PC-9 (cell line): ENCODE data around the gene CPD. TPM values are rescaled to one million over a fixed set of nuclear protein-coding genes. Genes with fewer than 3 reads are reported as not detected.

ENCODE experiments used
- BruUV-seq: library from RNA; stranded (reverse); fragments of 400-500 nt; replicated peaks from 2 replicates; lab custom pipeline; 2021; lab: Mats Ljungman, UMichigan
- CTCF ChIA-PET: fragments of 300-600 bp; sonication (Branson Sonifier 250); formaldehyde crosslinking; loops from one replicate; lab custom pipeline; 2022; ENCODE audit warnings: antibody characterized with exemption; lab: Charles Lee
- POLR2A ChIA-PET: fragments of 300-600 bp; sonication (Branson Sonifier 250); formaldehyde crosslinking; loops from one replicate; lab custom pipeline; 2022; ENCODE audit warnings: antibody characterized with exemption; ENCODE audit not compliant: unreplicated experiment; lab: Charles Lee
- DNase-seq, 2 experiments: peaks; one replicate each; pipeline versions ENCODE4 v3.0.0 to v3.0.0-alpha.2; 2015 to 2022; ENCODE audit warnings: mixed read lengths in 1 of 2
- H2AFZ ChIP-seq: fragments of 200-600 bp; sonication (generic); 2 replicates; pipeline ENCODE4 v1.8.1; 2017; ENCODE audit warnings: antibody characterized with exemption
- H3F3A ChIP-seq: fragments of 200-600 bp; sonication (generic); 2 replicates; pipeline ENCODE4 v1.8.1; 2017; ENCODE audit warnings: antibody characterized with exemption, mild to moderate bottlenecking, low read depth; ENCODE audit not compliant: insufficient read depth
- H3K27ac ChIP-seq: fragments of 200-600 bp; sonication (generic); 2 replicates; pipeline ENCODE4 v1.6.1; 2016; ENCODE audit warnings: mixed run types
- H3K27me3 ChIP-seq: fragments of 200-600 bp; sonication (generic); 2 replicates; pipeline ENCODE4 v1.6.1; 2016; ENCODE audit warnings: low read depth, mixed run types; ENCODE audit not compliant: insufficient read depth
- H3K36me3 ChIP-seq: fragments of 200-600 bp; sonication (generic); 2 replicates; pipeline ENCODE4 v1.6.1; 2016; ENCODE audit warnings: low read depth, mixed run types
- H3K4me1 ChIP-seq: fragments of 200-600 bp; sonication (generic); replicated peaks from 2 replicates; pipeline ENCODE4 v1.6.1; 2016; ENCODE audit warnings: mixed run types; ENCODE audit not compliant: insufficient read depth
- H3K4me2 ChIP-seq: fragments of 200-600 bp; sonication (generic); 2 replicates; pipeline ENCODE4 v1.6.1; 2017; ENCODE audit warnings: mixed run types
- H3K4me3 ChIP-seq: fragments of 200-600 bp; sonication (generic); 2 replicates; pipeline ENCODE4 v1.6.1; 2016; ENCODE audit warnings: mixed run types
- H3K79me2 ChIP-seq: fragments of 200-600 bp; sonication (generic); 2 replicates; pipeline ENCODE4 v1.6.1; 2017; ENCODE audit warnings: low read depth, mixed run types
- H3K9me2 ChIP-seq: fragments of 200-600 bp; sonication (generic); 2 replicates; pipeline ENCODE4 v1.8.1; 2017; ENCODE audit warnings: mild to moderate bottlenecking; ENCODE audit not compliant: insufficient read depth
- H3K9me3 ChIP-seq: fragments of 200-600 bp; sonication (generic); 2 replicates; pipeline ENCODE4 v1.8.1; 2016; ENCODE audit warnings: low read depth; ENCODE audit not compliant: insufficient read depth
- H4K20me1 ChIP-seq: fragments of 200-600 bp; sonication (generic); 2 replicates; pipeline ENCODE4 v1.8.1; 2017; ENCODE audit not compliant: insufficient read depth
- EZH2 ChIP-seq: fragments of 200-600 bp; sonication (generic); IDR thresholded peaks from 2 replicates; pipeline ENCODE4 v1.8.0; 2017; ENCODE audit warnings: antibody characterized with exemption, low read depth
- intact Hi-C: fragments of 100-400 bp; cut with micrococcal nuclease; formaldehyde crosslinking; loops from one replicate; pipeline ENCODE4 v1.10.0; 2022; ENCODE audit not compliant: unreplicated experiment
- total RNA-seq: library from RNA; stranded (reverse); gene quantifications from 2 replicates; pipeline ENCODE4 v1.2.3, GENCODE V29; 2021
- TF ChIP-seq, protein P1 (sequence below): fragments of 200-600 bp; sonication (generic); conservative IDR thresholded peaks from 2 replicates; pipeline ENCODE4 v1.6.1; 2017; ENCODE audit warnings: mixed run types, antibody characterized with exemption, mild to moderate bottlenecking, moderate library complexity

Gene CPD
- total RNA-seq, 1 experiment from 2014 or later, result 55.0 TPM

GRCh38 chr17:30517786-30518185 lies 139.1 kb downstream of the CPD start:
- POLR2A ChIA-PET, result interaction anchor here (0.7 kb wide), 1 partner anchor 112 kb away, joined by 6 read pairs; no protein-coding TSS in a partner anchor
- Histone ChIP-seq H3K9me3 (no peaks in the 10 kb centered on the region), H3K4me2 (no peak overlapping the region), H3K4me1 (no peaks in the 10 kb centered on the region), H3K9me2 (no peaks in the 10 kb centered on the region), H2AFZ (no peak overlapping the region), H3K79me2 (no peaks in the 10 kb centered on the region), H3K27ac (no peak overlapping the region), H3K4me3 (no peak overlapping the region), H4K20me1 (no peaks in the 10 kb centered on the region), H3K27me3 (no peaks in the 10 kb centered on the region), H3F3A (peaks cover 6% of the 10 kb centered on the region), H3K36me3 (peaks cover 9% of the 10 kb centered on the region)
- CTCF ChIA-PET, result no interaction called here
- intact Hi-C loops, result no loop called here
- TF ChIP-seq, protein P1, sequence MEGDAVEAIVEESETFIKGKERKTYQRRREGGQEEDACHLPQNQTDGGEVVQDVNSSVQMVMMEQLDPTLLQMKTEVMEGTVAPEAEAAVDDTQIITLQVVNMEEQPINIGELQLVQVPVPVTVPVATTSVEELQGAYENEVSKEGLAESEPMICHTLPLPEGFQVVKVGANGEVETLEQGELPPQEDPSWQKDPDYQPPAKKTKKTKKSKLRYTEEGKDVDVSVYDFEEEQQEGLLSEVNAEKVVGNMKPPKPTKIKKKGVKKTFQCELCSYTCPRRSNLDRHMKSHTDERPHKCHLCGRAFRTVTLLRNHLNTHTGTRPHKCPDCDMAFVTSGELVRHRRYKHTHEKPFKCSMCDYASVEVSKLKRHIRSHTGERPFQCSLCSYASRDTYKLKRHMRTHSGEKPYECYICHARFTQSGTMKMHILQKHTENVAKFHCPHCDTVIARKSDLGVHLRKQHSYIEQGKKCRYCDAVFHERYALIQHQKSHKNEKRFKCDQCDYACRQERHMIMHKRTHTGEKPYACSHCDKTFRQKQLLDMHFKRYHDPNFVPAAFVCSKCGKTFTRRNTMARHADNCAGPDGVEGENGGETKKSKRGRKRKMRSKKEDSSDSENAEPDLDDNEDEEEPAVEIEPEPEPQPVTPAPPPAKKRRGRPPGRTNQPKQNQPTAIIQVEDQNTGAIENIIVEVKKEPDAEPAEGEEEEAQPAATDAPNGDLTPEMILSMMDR, result no peak
- TF ChIP-seq EZH2, result no peak
- no peak for DNase-seq
- no TSS peak for BruUV-seq

DNA sequence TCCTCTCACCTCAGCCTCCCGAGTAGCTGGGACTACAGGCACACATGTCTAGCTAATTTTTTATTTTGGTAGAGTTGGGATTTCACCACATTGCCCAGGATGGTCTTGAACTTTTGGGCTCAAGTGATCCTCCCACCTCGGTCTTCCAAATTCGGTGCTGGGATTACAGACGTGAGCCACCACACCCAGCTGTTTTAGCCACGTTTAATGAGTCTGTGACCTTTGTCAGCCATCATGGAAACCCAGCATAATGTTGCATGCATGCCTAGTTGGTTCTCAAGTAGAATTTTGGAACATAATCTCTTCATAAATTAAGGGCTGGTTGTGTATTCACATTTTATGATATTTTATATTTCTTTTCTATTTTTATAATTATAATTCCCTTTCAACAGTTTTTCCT lies 140.4 kb downstream of the CPD start:
- intact Hi-C loops, result no loop called here
- H2AFZ ChIP-seq, result no peak overlapping the region
- no peaks in the 10 kb centered on the region for H3K9me3 ChIP-seq
- no peaks in the 10 kb centered on the region for H3K4me1 ChIP-seq
- no TSS peak for BruUV-seq
- H3K27me3 ChIP-seq, result no peaks in the 10 kb centered on the region
- POLR2A ChIA-PET, result no interaction called here
- H4K20me1 ChIP-seq, result no peaks in the 10 kb centered on the region
- DNase-seq, result no peak
- peaks cover 5% of the 10 kb centered on the region; the same call in 1 of the 2 replicates for H3F3A ChIP-seq
- peaks cover 9% of the 10 kb centered on the region for H3K36me3 ChIP-seq
- TF ChIP-seq EZH2, result no peak
- TF ChIP-seq, protein P1, result no peak
- CTCF ChIA-PET, result no interaction called here
- no peak overlapping the region for H3K4me3 ChIP-seq
- no peak overlapping the region for H3K27ac ChIP-seq
- H3K9me2 ChIP-seq, result no peaks in the 10 kb centered on the region
- no peaks in the 10 kb centered on the region for H3K79me2 ChIP-seq
- no peak overlapping the region for H3K4me2 ChIP-seq

Other genes starting within 250 kb of the CPD start
- gene SLC6A4, start 143.2 kb upstream of the CPD start, total RNA-seq, result not detected in 2 replicates
- 20.7 and 23.4 TPM in 2 replicates for gene BLMH, start 87.0 kb upstream of the CPD start, total RNA-seq
- not detected in 2 replicates for gene TMIGD1, start 44.9 kb upstream of the CPD start, total RNA-seq
- gene GOSR1, start 98.5 kb downstream of the CPD start, total RNA-seq, result 30.1 and 43.7 TPM in 2 replicates